GM19468 (cell line): ENCODE data around the gene UBE4A.
"Not testable (repeated sequence)": the region's sequence is repeated elsewhere in the genome, so short reads cannot be mapped to it uniquely, and the experiment has no call there.

ENCODE experiments used
- ATAC-seq: cut with Tn5 transposase; IDR thresholded peaks from one replicate; pipeline ENCODE4 v1.9.1; 2021; ENCODE audit warnings: mild to moderate bottlenecking, moderate library complexity, moderate number of reproducible peaks; ENCODE audit not compliant: unreplicated experiment; ENCODE audit errors: extremely low read depth

The UBE4A gene

DNA sequence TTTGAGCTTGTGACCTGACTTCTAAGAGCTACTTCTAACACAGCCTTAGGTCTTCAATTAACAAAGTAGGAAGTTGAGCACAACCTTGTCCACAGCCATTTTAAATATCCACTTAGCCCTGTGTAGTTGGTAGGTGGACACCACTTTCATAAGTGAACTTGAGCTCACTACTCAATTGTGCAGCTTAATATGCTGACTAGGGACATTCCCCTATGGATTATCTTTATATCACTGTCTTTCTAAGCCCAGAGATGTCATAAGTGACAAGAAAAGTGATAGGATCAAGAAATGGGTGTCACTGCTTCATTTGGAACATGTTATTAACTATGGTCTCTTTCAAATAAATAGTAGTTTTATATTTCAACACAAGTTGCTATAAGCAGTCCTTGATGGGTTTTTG is 38.0 kb downstream of the UBE4A start:
- ATAC-seq, result no peak

DNA sequence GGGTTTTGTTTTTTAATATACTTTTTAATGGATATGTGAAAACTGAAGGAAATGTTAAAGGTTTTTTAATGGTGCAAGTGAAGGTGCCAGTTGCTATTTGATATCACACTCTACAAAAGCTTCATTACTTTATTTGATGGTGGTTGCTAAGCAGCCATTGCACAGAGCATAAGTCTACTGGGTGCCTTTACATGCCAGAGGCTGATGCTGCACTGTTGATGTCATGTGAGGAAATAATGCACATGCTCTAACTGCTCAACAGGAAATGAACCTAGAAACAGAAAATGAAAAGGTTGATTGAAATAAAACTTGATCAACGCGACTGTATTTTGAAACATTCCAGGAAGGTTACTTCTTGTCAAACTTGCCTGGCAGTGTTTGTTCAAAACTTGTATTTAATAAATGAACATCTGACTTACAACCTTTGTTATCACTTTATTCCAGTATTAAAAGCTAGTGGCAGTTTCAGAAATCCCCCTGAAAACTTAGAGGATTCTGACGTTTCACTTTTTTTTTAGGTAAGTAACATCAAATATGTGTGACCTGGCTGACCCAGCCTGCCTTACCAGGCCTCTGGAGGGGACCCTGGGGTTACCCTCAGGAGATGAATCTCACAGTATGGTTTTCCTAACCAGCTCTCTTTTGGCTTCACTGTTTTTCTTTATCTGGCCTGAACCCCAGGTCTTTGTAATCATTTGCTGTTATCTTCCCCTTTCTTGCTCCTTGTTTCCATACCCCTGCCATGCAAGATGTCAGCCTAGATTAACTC is 39.6 kb downstream of the UBE4A start:
- ATAC-seq, result no peak

DNA sequence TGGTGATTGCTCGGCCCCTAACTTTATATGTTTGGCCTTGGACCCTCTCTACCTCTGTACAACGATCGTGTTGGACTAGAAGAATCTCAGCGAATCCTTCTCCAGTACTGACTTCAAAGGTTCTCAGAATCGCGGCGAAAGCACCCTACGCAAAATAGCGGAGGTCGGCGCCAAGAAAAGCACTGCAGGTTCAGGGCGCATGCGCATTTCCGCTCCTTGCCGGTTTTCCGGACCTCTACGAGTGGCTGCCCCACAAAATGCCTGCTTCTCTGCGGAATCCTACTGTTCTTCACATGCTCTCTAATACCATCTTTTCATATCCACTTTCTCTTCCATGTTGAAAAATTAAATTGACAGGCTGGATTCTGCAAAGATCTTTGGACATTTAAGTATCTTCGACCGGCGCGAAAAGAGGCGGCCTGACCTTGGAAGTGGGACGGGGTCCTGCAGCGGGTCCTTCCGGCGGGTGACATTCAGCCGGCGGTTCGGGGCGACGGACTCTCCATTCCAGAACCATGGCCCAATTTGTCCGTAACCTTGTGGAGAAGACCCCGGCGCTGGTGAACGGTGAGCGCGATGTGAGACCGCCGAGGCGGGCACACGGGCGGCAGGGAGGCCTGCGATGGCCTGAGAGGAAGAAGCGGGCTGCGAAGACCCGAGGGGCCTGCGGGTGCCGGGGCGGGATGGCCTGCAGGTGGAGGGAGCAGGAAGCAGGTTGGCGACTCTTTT is 41.9 kb downstream of the UBE4A start, which contains the start of gene ATP5MG:
ATP5MG (plus strand) TSS at position 456 of the 729 bp plus-strand sequence; CDS start at position 516, 60 bp downstream.
- ATAC-seq, result no peak

DNA sequence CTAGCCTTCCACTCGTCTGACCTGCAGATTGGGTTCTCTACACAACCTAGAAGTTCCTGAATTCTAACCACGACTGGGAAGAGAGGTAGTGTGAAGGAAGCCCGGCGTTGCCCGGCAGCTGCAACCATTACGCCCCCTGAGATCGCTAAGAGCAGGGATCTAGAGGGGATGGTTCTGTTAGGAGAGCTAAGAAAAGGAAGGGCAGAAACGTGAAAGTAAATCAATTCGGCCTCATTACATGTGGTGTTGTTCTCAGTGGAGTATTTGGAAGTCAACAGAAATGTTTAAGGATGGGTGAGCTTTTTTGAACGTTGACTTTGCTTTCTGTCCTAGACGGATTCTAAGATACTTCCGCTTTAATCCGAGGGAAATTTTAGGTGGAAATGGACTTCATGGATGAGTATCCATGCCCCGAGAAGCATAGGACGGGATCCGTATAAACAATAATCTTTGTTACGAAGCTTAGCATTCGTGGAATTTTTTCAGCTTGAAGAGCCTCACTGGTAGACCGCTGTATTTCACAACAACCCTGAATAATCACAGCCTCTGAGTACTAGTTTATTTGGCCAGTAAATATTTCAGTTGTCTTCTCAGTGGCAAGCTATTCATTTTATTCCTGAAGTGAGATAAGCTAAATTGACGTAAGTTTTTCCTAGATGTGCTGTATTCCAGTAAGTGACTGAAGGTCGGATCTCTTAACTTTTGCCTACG is 42.6 kb downstream of the UBE4A start:
- no peak for ATAC-seq

DNA sequence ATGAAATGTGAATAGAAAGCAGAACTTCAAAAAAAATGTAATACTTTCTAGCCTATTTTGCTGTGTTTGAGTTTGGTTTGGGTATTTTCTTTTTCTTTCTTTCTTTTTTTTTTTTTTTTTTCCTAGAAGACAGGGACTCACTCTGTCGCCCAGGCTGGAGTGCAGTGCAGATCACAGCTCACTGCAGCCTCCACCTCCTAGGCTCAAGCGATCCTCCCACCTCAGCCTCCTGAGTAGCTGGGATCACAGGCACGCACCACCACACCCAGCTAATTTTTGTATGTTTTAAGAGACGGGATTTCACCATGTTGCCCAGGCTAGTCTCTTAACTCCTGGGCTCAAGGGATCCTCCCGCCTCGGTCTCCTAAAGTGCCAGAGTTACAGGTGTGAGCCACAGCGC is 43.2 kb downstream of the UBE4A start:
- ATAC-seq, result not testable (repeated sequence)

DNA sequence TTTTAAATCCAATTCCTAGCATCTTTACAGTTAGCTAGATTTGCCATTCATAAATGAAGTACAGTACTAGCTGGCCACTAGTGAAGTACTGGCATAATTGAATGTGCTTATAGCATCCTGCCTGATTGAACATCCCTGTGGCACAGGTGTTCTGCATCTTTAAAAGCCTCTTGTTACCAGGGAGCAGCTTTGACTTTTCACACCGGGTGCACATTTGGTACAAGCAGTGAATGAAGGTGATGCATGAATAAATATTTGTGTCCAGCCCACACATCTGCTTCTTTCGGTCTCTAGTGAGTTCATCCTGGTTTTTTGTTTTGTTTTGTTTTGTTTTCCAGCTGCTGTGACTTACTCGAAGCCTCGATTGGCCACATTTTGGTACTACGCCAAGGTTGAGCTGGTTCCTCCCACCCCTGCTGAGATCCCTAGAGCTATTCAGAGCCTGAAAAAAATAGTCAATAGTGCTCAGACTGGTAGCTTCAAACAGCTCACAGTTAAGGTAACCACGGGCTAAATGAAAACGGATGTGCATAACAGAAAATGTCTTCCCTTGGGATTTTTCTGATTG is 47.3 kb downstream of the UBE4A start:
- ATAC-seq, result no peak

DNA sequence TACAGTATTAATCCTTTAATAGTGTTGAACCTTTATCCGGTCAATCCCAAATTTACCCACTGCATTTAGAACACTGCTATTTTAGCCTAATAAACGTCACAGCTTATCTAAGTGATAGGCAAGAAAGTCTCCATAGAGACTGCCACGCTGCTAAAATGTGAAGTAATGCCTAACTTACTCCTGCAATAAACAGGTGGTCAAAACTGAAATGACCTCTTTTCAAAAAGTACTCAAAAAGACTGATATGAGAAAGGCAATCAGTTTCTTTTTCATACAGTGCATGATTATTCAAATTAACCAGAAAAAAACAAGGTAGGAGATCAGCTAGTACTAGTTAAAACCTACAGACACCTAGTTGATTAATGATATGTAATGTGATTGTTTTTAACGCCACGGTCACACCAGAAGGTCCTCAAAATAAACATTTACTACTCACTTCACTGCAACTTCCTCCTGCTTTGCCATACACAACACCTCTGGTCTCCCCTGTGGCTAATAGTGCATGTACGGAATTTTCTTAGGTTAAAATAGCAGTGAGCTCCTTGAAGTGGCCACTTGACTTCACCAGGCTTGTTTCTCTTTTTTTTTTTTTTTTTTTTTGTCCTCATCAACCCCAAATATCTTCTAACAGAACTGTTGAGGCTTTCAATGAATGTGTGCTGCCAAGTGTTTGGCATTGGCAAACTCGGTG is 50.8 kb downstream of the UBE4A start:
- no peak for ATAC-seq

DNA sequence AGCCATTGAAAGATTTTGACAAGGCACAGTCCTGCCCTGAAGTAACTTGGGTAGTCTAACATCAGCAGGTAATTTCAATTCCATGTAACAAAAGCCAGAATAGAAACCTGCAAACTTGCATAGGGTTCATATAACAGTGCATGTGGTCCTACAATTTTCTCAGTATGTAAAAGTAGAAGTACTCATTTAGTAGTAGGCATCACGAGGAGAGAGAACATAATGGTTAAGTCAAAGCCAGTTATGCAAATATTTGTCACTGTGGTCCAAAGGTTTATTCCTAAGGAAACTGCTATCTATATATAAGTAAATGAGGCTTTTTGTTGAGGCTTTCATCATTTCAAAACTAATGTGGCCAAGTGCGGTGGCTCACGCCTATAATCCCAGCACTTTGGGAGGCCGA is 52.1 kb downstream of the UBE4A start:
- ATAC-seq, result no peak

DNA sequence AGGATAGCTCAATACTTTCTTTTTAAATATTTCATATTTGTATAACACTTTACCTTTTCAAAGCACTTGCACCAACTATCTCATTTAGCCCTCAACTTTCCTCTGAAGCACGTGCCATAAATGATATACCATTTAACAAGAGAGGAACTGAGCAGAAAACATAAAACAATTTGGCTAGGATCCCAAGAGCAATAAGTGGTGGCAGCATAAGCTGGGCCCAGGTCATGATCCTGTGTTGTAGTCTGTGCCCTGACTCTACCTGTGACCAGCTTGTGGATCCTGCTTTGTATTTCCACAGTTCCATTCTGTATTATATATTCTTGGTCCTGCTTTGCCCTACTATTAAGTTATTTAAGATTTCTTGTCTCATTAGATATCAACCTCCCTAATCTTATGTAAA is 53.5 kb downstream of the UBE4A start:
- ATAC-seq, result no peak

DNA sequence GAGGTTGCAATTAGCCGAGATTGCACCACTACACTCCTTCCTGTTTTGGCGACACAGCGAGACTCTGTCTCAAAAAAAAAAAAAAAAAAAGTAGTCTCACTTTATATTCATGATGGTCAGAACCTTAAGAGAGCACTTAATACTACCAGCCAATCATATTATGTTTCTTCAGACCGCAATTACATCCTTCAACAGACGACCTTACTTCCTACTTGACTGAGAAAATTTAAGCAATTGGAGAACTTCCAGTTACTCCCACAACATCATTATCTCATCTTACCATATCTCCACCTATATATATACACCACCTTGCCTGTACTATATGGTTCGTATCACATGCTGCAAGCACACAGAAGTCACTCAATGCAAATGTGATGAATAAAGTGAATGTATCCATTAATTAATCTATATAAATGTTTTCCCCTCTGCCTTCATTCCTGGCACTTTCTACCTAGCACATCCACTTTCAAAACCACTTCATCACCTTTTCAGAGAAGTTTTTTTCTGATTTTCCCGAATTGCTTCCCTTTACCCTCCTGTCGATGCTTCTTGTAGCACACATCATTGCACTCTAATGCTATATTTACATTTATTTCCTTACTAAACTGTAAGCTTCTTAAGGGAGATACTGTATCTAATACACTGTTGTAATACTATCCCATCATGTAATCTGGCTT is 55.8 kb downstream of the UBE4A start:
- no peak for ATAC-seq

DNA sequence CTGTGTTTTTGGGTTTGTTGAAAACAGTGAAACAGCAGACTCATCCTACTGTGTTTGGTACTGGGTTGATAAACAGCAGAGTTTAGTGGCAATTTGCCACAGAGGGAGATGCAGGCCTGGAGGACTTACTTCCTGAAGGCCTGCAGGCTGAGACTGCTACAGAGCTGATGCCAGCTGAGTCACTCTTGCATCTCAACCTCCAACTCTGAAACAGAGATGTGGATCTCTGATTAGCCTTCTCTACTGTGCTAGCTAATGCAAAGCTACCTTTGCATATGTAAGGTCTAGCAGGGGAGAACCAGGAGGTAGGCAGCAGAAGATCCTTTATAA is 56.3 kb downstream of the UBE4A start:
- no peak for ATAC-seq

DNA sequence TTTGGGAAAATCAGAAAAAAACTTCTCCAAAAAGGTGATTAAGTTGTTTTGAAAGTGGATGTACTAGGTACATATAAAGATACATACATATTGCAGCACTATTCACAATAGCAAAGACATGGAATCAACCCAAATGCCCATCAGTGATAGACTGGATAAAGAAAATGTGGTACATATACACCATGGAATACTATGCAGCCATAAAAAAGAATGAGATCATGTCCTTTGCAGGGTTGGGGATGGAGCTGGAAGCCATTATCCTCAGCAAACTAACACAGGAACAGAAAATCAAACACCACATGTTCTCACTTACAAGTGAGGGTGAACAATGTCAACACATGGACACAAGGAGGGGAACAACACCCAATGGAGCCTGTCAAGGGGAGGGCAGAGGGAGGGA is 57.5 kb downstream of the UBE4A start:
- ATAC-seq, result not testable (repeated sequence)

DNA sequence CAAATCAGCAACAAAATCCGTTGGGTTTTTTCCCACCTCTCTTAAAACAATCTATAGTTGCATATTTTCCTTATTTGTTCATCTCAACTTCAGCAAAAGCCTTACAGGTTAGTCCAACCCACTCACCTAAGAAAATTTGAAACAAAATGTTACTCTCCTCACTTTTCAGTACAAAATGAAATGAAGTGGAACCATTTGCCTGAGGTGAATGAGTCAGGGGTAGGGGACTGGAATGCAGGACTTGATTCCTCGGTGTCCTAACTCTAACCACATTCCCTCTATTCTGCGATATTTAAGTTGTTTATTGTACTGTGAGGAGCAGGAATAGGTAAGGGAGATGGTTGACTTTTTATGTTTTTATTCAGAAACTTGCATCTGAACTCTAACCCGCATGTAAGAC is 58.4 kb downstream of the UBE4A start:
- no peak for ATAC-seq

DNA sequence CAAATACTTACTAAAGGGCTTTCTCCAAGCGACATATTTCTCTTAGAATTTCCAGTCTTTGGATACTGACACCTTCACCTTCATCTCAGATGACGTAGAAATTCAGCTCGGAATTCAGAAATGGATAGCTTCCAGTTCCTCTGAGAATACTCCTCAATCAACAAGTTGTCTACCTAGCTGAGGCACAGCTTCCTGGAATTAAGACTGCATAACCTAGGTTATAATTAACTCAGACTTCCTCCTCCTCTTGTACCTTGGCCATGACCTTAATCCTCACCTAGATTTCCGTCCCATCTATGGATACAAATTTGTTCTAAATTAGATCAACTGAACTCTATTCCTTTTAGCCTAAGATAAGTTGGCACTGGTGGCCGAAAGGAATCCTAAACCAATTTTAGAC is 59.4 kb downstream of the UBE4A start:
- ATAC-seq, result no peak

DNA sequence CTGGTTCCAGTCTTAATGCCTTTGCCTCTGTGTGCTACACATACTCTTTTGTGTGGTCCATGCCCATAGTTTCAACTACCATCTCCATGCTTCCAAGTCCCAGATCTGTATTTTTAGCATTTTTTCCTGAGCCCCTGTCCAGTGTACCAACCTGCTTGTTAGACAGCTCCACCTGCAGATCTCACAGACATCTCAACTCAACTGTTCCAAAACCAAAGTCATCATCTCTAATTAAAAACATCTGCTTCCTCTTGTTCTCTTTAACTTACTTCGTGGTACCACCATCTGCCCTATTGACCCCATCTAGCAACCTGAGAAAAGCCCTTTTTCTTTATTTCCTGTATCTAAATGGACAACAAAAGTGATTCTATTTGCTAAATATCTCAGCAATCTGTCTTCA is 68.3 kb downstream of the UBE4A start:
- no peak for ATAC-seq

DNA sequence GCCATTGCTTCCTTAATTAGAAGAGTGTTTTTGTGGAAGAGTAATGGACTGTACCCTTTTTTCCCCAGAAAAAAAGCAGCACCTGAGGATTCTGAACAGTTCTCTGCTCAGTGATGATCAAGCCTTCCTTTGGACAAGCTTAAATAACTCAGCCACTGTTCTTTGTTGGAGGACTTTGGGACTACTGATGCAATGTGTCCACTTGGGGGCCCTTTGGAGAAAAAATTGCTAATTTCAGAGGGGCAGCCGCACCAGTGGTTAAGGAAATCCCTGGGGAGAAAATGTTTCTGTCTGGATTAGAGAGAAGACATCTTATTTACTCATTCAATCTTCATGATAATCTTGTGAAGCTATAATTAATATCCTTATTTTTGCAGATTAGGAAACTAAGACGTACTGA is 71.6 kb downstream of the UBE4A start:
- ATAC-seq, result no peak

DNA sequence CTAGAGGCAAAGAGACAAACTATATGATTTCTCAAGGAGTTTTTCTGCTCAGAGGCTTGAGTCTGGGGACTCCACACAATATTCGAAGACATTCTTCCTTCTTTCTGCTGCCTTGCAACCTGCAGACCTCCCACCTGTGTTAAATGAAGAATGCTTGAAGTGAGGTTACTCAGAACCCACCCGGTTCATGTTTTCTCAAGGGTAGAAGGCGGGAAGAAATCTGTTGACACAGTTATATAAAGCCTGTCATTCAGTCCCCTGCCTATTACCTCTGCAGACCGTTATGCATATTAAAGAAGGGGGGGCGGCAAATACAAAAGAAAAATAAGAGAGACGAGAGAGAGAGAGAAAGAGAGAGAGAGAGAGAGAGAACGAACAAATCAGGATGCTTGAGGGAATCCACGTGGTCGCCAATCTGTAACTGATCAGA is 74.7 kb downstream of the UBE4A start:
- no peak for ATAC-seq

DNA sequence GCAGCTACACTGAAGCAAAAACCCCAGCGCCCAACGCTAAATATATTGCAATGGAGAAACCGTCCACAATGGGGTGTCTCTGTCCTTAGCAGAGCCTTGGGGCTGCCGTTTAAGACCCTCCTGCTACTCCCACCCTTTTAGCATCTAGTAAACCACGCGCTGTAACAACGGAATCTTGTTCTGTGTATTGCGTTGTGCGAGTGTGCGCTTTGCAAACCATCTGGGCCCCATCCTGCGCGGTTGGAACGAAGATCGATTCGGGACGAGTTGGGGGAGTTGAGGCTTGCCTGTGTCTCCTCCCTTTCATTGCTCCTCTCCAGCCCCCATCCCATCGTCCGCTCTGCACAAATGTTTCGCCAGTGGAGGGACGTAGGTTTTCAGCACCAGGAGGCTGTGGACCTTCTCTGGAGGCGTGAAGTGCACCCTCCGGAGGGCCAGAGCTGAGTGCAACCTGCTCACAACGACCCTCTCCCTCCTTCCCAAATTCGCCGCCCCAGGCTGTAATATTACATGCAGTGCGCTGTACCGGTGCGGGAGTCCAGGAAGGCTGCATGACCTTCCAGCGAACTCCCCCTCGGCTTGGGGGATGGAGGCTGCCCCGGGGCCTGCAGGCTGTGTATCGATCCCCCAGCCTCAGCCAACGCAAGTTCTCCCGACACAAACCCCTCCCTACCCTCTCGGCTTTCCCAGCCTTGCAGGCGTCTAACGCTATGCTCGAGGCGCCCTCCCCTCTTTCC is 75.3 kb downstream of the UBE4A start:
- no peak for ATAC-seq

DNA sequence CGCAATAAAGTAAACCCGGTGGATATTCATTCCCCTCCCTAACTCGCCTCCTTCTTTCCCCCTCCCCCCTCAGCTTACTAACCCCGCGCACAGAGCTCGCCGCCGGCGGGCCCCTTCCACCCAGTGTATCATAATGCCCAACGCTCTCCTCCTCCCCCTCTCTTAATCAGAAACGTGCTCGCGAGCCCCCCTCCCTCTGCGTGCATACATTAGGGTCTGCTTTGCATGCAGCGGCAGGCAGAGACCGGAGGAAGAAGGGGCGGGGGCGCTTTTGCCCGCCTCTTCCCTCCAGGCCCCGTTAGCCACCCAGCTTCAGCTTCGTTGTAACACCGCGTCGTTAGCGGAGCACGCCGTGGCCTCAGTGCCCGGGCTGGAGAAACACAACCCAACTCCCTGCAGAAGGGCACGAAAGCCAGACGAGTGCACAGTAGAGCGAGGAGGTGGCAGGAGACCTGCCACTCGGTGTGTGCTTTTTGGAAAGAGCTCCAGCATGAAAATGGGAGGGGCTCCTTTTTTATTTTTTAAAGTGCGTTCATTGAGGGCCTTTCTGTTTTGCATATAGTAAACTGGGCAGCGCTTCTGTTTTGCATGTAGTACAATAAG is 76.0 kb downstream of the UBE4A start:
- no peak for ATAC-seq
